Liver (tissue), 9 donors: ENCODE results near the gene CELF4. TPM values are rescaled to one million over a fixed set of nuclear protein-coding genes. Genes with fewer than 3 reads are reported as not detected.

Source experiments
- DNase-seq: peaks from one replicate; pipeline ENCODE4 v3.0.0-alpha.2; 2017; ENCODE audit warnings: low spot score
- H3K27ac ChIP-seq, 2 donors: one replicate each; pipeline ENCODE4 v1.7.0; 2013; ENCODE audit warnings: inconsistent platforms in 2 of 2, low read length in 2 of 2, control low read depth in 1 of 2, low read depth in 1 of 2, mild to moderate bottlenecking in 1 of 2
- H3K27me3 ChIP-seq, 4 donors: one replicate each; pipeline versions ENCODE4 v1.6.1 to v1.7.0; 2013; ENCODE audit warnings: low read length in 3 of 4, inconsistent platforms in 1 of 4, mild to moderate bottlenecking in 1 of 4, moderate library complexity in 1 of 4; ENCODE audit not compliant: control insufficient read depth in 4 of 4, insufficient read depth in 4 of 4
- H3K36me3 ChIP-seq, 4 donors: one replicate each; pipeline versions ENCODE4 v1.6.1 to v1.7.0; 2013; ENCODE audit warnings: low read length in 3 of 4, mild to moderate bottlenecking in 3 of 4, low read depth in 1 of 4, moderate library complexity in 1 of 4; ENCODE audit not compliant: control insufficient read depth in 4 of 4, insufficient read depth in 3 of 4
- H3K4me1 ChIP-seq, 4 donors: one replicate each; pipeline versions ENCODE4 v1.6.1 to v1.7.0; 2013; ENCODE audit warnings: low read length in 3 of 4, mild to moderate bottlenecking in 3 of 4, moderate library complexity in 1 of 4; ENCODE audit not compliant: control insufficient read depth in 4 of 4, insufficient read depth in 4 of 4
- H3K4me3 ChIP-seq, 3 donors: one replicate each; pipeline versions ENCODE4 v1.6.1 to v1.7.0; 2013; ENCODE audit warnings: low read length in 3 of 3, control low read depth in 1 of 3, low read depth in 1 of 3, mild to moderate bottlenecking in 1 of 3
- H3K9ac ChIP-seq, 2 donors: one replicate each; pipeline ENCODE4 v1.7.0; 2013; ENCODE audit warnings: low read length in 2 of 2, mild to moderate bottlenecking in 2 of 2, moderate library complexity in 2 of 2, control low read depth in 1 of 2, low read depth in 1 of 2
- H3K9me3 ChIP-seq, 4 donors: one replicate each; pipeline versions ENCODE4 v1.6.1 to v1.7.0; 2013; ENCODE audit warnings: low read length in 3 of 4; ENCODE audit not compliant: control insufficient read depth in 4 of 4
- EGR1 ChIP-seq, 2 donors: IDR thresholded peaks; 2 replicates each; pipeline ENCODE4 v1.6.1; 2016 to 2018; ENCODE audit warnings: antibody characterized with exemption in 2 of 2, low read depth in 2 of 2
- FOXA2 ChIP-seq: IDR thresholded peaks from 2 replicates; pipeline ENCODE4 v1.6.1; 2016; ENCODE audit warnings: antibody characterized with exemption
- GABPA ChIP-seq, 2 donors: IDR thresholded peaks in 1 of 2; conservative IDR thresholded peaks in 1 of 2; 2 replicates each; pipeline ENCODE4 v1.6.1; 2016; ENCODE audit warnings: antibody characterized with exemption in 2 of 2, mild to moderate bottlenecking in 1 of 2, moderate library complexity in 1 of 2
- HNF4A ChIP-seq, 2 donors: conservative IDR thresholded peaks; 2 replicates each; pipeline ENCODE4 v1.6.1; 2016; ENCODE audit warnings: antibody characterized with exemption in 2 of 2, mild to moderate bottlenecking in 2 of 2
- HNF4G ChIP-seq: IDR thresholded peaks from 2 replicates; pipeline ENCODE4 v1.6.1; 2016; ENCODE audit warnings: antibody characterized with exemption
- JUND ChIP-seq, 2 donors: IDR thresholded peaks; 2 replicates each; pipeline ENCODE4 v1.6.1; 2016; ENCODE audit warnings: antibody characterized with exemption in 2 of 2
- NR2F2 ChIP-seq: IDR thresholded peaks from 2 replicates; pipeline ENCODE4 v1.6.1; 2016; ENCODE audit warnings: antibody characterized with exemption
- RAD21 ChIP-seq, 2 donors: IDR thresholded peaks; 2 replicates each; pipeline ENCODE4 v1.6.1; 2016; ENCODE audit warnings: antibody characterized with exemption in 2 of 2, mild to moderate bottlenecking in 2 of 2
- RXRA ChIP-seq, 2 donors: IDR thresholded peaks; 2 replicates each; pipeline ENCODE4 v1.6.1; 2017 to 2018; ENCODE audit warnings: antibody characterized with exemption in 2 of 2, mild to moderate bottlenecking in 1 of 2
- YY1 ChIP-seq: IDR thresholded peaks from 2 replicates; pipeline ENCODE4 v1.6.1; 2016; ENCODE audit warnings: antibody characterized with exemption, mild to moderate bottlenecking
- whole genome bisulfite sequencing: extraction: QIAGEN DNeasy Blood & Tissue Kit; methylation state at CpG from one replicate; pipeline ENCODE4 v1.1.7; 2013; 5-methylcytosine and 5-hydroxymethylcytosine counted together
- polyA plus RNA-seq, 2 donors: library from polyadenylated mRNA; stranded (reverse) in 1 of 2; unstranded in 1 of 2; fragments of 200-250 nt in 1 of 2; fragments of >200 nt in 1 of 2; fragmentation: Nextera tagmentation in 1 of 2; extraction: Ambion mirVana in 1 of 2; gene quantifications; one replicate each; pipeline versions ENCODE4 v1.2.1 to v1.2.3, GENCODE V29; 2013 to 2015
- total RNA-seq, 2 donors: library from RNA; depleted of rRNA; stranded (reverse); fragments of >200 nt; gene quantifications; one replicate each; pipeline ENCODE4 v1.2.3, GENCODE V29; 2014
- TF ChIP-seq, protein P1 (sequence below): IDR thresholded peaks from 2 replicates; pipeline ENCODE4 v1.6.1; 2016; ENCODE audit warnings: antibody characterized with exemption
- TF ChIP-seq, protein P2 (sequence below): IDR thresholded peaks from 2 replicates; pipeline ENCODE4 v1.6.1; 2016; ENCODE audit warnings: antibody characterized with exemption
- TF ChIP-seq, protein P3 (sequence below): fragments of 150-350 bp; IDR thresholded peaks from 2 replicates; pipeline ENCODE4 v1.5.1; 2017; ENCODE audit warnings: improper control_type of control experiment, low read depth, low read length; ENCODE audit not compliant: missing input control
- TF ChIP-seq, protein P4 (sequence below): IDR thresholded peaks from 2 replicates; pipeline ENCODE4 v1.6.1; 2016; ENCODE audit warnings: antibody characterized with exemption
- donor health status: healthy.
- donor health status: healthy.
- donor health status: healthy.
- donor health status: healthy.
- donor health status: healthy.

CELF4 gene
- total and polyA plus RNA-seq, 4 donors: 0.08 to 0.28 (median 0.21) TPM; not detected in 1

DNA sequence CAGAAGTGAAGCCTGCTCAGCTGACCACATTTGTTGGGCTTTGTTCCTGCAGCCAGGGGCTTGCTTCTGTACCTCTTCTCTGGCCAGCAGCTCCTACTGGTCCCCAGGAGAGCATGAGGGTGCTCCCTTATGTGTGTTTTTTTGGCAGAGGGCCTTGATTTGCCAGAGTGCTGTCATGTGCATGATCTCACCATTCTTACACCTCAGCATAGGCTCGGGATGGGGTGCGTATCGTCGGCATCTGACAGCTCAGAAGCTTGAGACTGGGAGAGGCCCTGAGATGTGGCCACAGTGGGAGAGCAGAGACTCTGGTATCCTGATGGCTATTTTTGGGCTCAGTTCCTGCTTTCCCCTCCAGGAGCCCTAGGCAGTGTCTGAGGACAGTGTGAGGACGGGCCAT, 71.2 kb downstream of the CELF4 start:
- Histone ChIP-seq H3K4me1 (peaks cover 0 to 5% (median 2%) of the 10 kb centered on the region in 4 donors), H3K4me3 (no peak overlapping the region), H3K27ac (no peak overlapping the region), H3K9ac (no peak overlapping the region), H3K27me3 (no peaks in the 10 kb centered on the region), H3K9me3 (no peaks in the 10 kb centered on the region), H3K36me3 (no peaks in the 10 kb centered on the region)
- DNase-seq: no peak
- 87% methylated on average over 5 of the region's 5 CpGs for WGBS
- TF ChIP-seq EGR1 (IDR thresholded peaks at IDR 0.05; ENCODE audit: low read depth in 2 of 2): no peak
- no peak for TF ChIP-seq GABPA (IDR thresholded peaks at IDR 0.05 in 1 of 2, conservative IDR thresholded peaks at IDR 0.05 in 1 of 2)
- TF ChIP-seq, protein P1, sequence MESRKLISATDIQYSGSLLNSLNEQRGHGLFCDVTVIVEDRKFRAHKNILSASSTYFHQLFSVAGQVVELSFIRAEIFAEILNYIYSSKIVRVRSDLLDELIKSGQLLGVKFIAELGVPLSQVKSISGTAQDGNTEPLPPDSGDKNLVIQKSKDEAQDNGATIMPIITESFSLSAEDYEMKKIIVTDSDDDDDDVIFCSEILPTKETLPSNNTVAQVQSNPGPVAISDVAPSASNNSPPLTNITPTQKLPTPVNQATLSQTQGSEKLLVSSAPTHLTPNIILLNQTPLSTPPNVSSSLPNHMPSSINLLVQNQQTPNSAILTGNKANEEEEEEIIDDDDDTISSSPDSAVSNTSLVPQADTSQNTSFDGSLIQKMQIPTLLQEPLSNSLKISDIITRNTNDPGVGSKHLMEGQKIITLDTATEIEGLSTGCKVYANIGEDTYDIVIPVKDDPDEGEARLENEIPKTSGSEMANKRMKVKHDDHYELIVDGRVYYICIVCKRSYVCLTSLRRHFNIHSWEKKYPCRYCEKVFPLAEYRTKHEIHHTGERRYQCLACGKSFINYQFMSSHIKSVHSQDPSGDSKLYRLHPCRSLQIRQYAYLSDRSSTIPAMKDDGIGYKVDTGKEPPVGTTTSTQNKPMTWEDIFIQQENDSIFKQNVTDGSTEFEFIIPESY: no peak
- no peak for TF ChIP-seq JUND (IDR thresholded peaks at IDR 0.05)
- no peak for TF ChIP-seq HNF4G
- TF ChIP-seq, protein P2, sequence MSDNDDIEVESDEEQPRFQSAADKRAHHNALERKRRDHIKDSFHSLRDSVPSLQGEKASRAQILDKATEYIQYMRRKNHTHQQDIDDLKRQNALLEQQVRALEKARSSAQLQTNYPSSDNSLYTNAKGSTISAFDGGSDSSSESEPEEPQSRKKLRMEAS: no peak

DNA sequence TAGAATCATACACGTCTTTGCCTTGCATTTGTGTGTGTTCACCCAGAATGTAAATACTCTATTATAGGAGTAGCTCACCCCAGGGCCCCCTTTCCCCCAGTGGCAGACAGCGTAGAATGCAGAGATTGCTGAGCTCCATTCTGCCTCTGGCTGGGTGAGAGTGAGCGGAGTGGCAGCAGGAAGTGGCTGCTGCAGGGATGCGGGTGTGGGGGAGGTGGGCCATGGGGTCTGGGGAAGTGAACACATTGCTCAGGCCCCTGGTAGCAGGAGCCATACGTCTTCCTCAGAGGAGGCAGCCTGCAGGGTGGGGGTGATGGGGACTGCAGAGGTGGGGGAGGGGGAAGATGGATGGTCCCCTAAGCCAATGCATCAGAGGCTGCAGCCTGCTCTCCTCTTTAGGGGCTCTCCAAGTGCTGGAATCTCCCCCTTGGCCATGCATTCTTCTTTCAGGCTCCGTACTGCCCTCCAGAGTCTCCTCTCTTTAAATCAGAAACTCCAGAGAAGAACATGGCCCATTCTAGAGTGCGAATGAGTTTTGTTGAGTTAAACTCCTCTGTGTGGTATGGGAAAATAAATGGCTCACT, 72.2 kb downstream of the CELF4 start:
- DNase-seq: no peak
- TF ChIP-seq, protein P3, sequence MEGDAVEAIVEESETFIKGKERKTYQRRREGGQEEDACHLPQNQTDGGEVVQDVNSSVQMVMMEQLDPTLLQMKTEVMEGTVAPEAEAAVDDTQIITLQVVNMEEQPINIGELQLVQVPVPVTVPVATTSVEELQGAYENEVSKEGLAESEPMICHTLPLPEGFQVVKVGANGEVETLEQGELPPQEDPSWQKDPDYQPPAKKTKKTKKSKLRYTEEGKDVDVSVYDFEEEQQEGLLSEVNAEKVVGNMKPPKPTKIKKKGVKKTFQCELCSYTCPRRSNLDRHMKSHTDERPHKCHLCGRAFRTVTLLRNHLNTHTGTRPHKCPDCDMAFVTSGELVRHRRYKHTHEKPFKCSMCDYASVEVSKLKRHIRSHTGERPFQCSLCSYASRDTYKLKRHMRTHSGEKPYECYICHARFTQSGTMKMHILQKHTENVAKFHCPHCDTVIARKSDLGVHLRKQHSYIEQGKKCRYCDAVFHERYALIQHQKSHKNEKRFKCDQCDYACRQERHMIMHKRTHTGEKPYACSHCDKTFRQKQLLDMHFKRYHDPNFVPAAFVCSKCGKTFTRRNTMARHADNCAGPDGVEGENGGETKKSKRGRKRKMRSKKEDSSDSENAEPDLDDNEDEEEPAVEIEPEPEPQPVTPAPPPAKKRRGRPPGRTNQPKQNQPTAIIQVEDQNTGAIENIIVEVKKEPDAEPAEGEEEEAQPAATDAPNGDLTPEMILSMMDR: no peak
- no peak for TF ChIP-seq RAD21 (IDR thresholded peaks at IDR 0.05)
- WGBS: 67% methylated on average over 7 of the region's 7 CpGs

DNA sequence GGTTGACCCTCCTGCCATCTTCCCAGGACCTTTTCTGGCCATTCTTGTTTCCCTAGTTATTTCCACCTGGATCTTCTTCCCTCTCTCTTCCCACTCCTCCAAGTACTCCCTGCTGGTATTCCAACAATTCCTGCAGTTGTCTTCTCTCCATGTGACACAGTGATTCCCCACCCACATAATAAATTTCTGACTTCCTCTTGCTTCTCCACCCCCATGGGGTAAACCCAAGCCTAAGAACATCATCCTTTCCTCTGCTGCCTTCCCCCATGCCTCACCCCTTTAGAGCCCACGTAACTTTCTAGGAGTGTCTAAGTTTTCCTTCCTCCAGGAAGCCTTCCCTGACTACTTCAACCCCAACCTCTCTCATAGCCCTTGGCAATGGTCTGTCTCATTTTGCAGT, 72.6 kb downstream of the CELF4 start:
- H3K4me1 ChIP-seq: peaks cover 0 to 5% (median 3%) of the 10 kb centered on the region in 4 donors
- no peaks in the 10 kb centered on the region for H3K36me3 ChIP-seq
- no peaks in the 10 kb centered on the region for H3K27me3 ChIP-seq
- no peaks in the 10 kb centered on the region for H3K9me3 ChIP-seq
- WGBS: 52% methylated on average over 1 of the region's 1 CpG
- DNase-seq: no peak
- H3K9ac ChIP-seq: no peak overlapping the region
- no peak overlapping the region for H3K27ac ChIP-seq
- H3K4me3 ChIP-seq: no peak overlapping the region
- no peak for TF ChIP-seq YY1
- no peak for TF ChIP-seq HNF4G
- TF ChIP-seq FOXA2: no peak
- TF ChIP-seq, protein P1: no peak
- TF ChIP-seq, protein P2: no peak
- TF ChIP-seq, protein P3: no peak
- TF ChIP-seq, protein P4, sequence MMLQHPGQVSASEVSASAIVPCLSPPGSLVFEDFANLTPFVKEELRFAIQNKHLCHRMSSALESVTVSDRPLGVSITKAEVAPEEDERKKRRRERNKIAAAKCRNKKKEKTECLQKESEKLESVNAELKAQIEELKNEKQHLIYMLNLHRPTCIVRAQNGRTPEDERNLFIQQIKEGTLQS: no peak
- TF ChIP-seq RAD21 (IDR thresholded peaks at IDR 0.05): no peak
- TF ChIP-seq HNF4A (conservative IDR thresholded peaks at IDR 0.05): no peak
- no peak for TF ChIP-seq JUND (IDR thresholded peaks at IDR 0.05)
- TF ChIP-seq NR2F2: no peak
- no peak for TF ChIP-seq EGR1 (IDR thresholded peaks at IDR 0.05; ENCODE audit: low read depth in 2 of 2)
- TF ChIP-seq RXRA (IDR thresholded peaks at IDR 0.05): no peak

More for the DNA sequence above, 72.2 kb downstream of the CELF4 start:
- no peak overlapping the region for H3K9ac ChIP-seq
- H3K4me1 ChIP-seq: peaks cover 0 to 5% (median 2%) of the 10 kb centered on the region in 4 donors
- H3K9me3 ChIP-seq: no peaks in the 10 kb centered on the region
- H3K36me3 ChIP-seq: no peaks in the 10 kb centered on the region
- no peak overlapping the region for H3K27ac ChIP-seq
- no peaks in the 10 kb centered on the region for H3K27me3 ChIP-seq
- no peak overlapping the region for H3K4me3 ChIP-seq
